Fibroblast of skin of left quadriceps (primary cell): ENCODE results near the gene CLECL1.
A peak's percentile ranks its signal among the peaks of the same experiment; 100 is the strongest.
"Not testable (repeated sequence)": the region's sequence is repeated elsewhere in the genome, so short reads cannot be mapped to it uniquely, and the experiment has no call there.

Experiments used
- DNase-seq, 2 experiments: peaks; one replicate each; pipeline ENCODE4 v3.0.0-alpha.2; 2013; ENCODE audit warnings: low read depth in 2 of 2

The CLECL1 gene

GRCh38 chr12:9751204-9752144 lies 18.6 kb upstream of the CLECL1 start:
- no peak for DNase-seq

GRCh38 chr12:9750276-9751203 lies 17.6 kb upstream of the CLECL1 start:
- peak; percentile 18 to 20 for DNase-seq

- DNase-seq = no peak
Observed at GRCh38 chr12:9749640-9750039, 16.7 kb upstream of the CLECL1 start.

GRCh38 chr12:9745199-9745598 lies 12.3 kb upstream of the CLECL1 start:
- no peak for DNase-seq

- DNase-seq = no peak
Observed at GRCh38 chr12:9742661-9743060, 9.8 kb upstream of the CLECL1 start.

GRCh38 chr12:9741726-9742125 lies 8.8 kb upstream of the CLECL1 start:
- DNase-seq = no peak

GRCh38 chr12:9740106-9740750 lies 7.3 kb upstream of the CLECL1 start:
- no peak for DNase-seq

- DNase-seq = not testable (repeated sequence)
Observed at GRCh38 chr12:9739404-9740105, 6.7 kb upstream of the CLECL1 start.

GRCh38 chr12:9738905-9739304 lies 6.0 kb upstream of the CLECL1 start:
- not testable (repeated sequence) for DNase-seq

GRCh38 chr12:9736936-9737705 lies 4.2 kb upstream of the CLECL1 start:
- no peak for DNase-seq

- DNase-seq = no peak
Observed at GRCh38 chr12:9735601-9736000, 2.7 kb upstream of the CLECL1 start.

- no peak for DNase-seq
Observed at GRCh38 chr12:9731797-9732196, 1.1 kb downstream of the CLECL1 start.

- no peak for DNase-seq
Observed at GRCh38 chr12:9731393-9731792, 1.5 kb downstream of the CLECL1 start.

GRCh38 chr12:9730591-9730990 lies 2.3 kb downstream of the CLECL1 start:
- DNase-seq = no peak

- DNase-seq = no peak
Observed at GRCh38 chr12:9730011-9730410, 2.9 kb downstream of the CLECL1 start.

GRCh38 chr12:9729082-9729481 lies 3.8 kb downstream of the CLECL1 start:
- DNase-seq = no peak

GRCh38 chr12:9727813-9728212 lies 5.1 kb downstream of the CLECL1 start:
- DNase-seq = no peak

GRCh38 chr12:9725213-9725870 lies 7.6 kb downstream of the CLECL1 start:
- DNase-seq = no peak

- no peak for DNase-seq
Observed at GRCh38 chr12:9724023-9724422, 8.9 kb downstream of the CLECL1 start.
